HG03442 (cell line): Measurements from ENCODE around the gene ADGRA1.
"Not testable (repeated sequence)": the region's sequence is repeated elsewhere in the genome, so short reads cannot be mapped to it uniquely, and the experiment has no call there.

ENCODE experiments used
- ATAC-seq: cut with Tn5 transposase; IDR thresholded peaks from one replicate; pipeline ENCODE4 v1.9.1; 2021; ENCODE audit warnings: mild to moderate bottlenecking, moderate library complexity; ENCODE audit not compliant: unreplicated experiment

ADGRA1 gene

DNA sequence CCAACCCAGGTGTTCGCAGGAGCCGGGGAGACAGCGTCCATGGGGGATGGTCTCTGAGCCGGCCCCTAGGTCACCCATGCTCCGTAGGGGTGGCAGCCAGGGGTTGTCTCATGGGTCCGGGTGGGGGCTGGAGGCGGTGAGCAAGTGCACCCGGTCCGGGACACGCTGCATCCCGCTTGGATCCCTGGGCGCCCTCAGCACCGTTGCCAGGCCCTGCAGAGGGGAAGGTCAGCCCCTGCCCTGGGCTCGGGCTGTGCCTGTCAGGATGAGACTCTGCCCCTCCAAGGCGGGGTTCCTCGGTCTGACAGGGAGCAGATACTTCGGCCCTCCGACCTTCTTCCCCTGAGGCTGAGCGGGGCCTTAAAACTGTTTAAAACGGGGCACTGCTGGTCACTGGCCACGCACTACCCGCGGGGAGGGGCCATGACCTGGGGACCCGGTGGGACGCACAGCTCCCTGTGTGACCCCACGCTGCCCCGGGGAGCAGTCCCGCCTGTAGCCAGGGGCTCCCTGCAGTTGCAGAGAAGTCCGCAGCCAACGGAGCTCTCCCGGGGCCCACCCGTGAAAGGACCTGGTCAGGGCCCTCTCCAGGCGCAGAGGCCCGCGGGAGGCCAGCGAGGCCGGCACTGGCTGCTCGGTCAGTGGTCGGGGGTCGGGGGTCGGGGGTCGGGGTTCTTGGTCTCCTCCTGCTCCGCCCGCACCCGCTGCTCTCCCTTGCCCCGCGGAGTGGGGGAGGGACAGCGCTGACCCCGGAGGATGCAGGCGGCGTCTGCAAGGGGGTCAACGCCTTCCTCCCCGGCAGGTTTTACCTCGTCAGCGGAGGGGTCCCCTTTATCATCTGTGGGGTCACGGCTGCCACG lies 38.9 kb downstream of the ADGRA1 start:
- ATAC-seq: no peak

DNA sequence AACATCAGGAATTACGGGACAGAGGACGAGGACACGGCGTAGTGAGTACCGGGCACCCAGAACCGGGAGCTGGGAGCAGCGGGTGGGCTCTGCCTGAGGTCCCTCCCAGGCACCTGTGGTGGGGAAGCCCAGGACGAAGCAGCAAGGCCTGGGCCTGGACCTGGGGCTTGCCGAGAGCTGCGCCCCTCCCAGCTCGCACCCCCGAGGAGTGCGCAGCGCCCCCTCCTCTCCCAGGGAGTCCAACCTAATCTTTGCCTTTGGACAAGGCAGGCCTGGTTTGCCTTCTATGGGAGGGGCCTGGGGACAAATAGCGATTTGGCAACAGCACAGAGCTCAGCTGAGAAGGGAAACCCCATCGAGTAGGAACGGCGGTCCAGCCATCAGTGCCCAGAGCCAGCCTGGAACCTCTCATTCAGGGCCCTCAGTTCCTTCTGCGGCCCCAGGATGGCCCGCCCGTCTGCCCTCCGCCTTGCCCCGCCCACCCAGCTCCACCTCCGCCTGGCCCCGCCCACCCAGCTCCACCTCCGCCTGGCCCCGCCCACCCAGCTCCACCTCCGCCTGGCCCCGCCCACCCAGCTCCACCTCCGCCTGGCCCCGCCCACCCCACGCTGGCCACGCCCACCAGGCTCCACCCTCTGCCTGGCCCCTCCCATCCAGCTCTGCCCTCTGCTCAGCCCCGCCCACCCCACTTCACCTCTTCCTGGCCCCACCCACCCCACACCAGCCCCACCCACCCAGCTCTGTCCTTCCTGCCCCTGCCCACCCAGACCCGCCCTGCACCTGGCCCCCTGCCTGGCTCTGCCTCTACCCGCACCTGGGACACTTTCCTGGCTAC lies 39.8 kb downstream of the ADGRA1 start:
- no peak for ATAC-seq

DNA sequence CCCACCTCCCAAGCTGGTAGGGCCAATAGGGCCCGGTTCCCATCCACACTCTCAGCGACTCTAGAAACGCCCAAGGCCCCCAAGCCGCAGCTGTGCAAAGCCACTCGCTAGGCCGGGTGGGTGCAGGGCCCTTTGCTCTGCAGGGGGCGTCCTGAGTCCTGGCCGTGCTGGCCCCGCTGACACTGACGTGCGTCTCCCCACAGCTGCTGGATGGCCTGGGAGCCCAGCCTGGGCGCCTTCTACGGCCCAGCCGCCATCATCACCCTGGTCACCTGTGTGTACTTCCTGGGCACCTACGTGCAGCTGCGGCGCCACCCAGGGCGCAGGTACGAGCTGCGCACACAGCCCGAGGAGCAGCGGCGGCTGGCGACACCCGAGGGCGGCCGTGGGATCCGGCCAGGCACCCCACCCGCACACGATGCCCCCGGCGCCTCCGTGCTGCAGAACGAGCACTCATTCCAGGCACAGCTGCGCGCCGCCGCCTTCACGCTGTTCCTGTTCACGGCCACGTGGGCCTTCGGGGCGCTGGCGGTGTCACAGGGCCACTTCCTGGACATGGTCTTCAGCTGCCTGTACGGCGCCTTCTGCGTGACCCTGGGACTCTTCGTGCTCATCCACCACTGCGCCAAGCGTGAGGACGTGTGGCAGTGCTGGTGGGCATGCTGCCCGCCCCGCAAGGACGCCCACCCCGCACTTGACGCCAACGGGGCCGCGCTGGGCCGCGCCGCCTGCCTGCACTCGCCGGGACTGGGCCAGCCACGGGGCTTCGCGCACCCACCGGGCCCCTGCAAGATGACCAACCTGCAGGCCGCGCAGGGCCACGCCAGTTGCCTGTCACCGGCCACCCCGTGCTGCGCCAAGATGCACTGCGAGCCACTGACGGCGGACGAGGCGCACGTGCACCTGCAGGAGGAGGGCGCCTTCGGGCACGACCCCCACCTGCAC lies 40.7 kb downstream of the ADGRA1 start:
- no peak for ATAC-seq

DNA sequence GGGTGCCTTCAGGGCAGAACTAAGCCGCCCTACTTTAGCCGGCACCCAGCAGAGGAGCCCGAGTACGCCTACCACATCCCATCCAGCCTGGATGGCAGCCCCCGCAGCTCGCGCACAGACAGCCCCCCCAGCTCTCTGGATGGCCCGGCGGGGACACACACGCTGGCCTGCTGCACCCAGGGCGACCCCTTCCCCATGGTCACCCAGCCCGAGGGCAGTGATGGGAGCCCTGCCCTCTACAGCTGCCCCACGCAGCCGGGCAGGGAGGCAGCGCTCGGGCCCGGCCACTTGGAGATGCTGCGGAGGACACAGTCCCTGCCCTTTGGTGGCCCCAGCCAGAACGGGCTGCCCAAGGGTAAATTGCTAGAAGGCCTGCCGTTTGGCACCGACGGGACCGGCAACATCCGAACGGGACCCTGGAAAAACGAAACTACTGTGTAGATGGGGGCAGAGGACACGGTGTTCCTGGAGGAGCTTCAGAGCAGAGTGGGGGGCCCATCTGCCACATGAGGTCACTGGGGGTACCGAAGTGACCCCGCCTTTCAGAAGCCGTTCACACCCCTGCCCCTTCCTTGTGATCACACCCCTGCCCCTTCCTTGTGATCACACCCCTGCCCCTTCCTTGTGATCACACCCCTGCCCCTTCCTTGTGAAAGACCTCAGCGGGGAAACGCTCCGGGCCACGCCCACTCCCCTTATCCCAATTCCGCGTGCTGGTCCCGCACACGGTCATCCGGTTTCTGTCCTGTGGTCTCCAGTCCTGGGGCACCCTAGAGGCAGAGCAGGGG lies 41.5 kb downstream of the ADGRA1 start:
- ATAC-seq: no peak

DNA sequence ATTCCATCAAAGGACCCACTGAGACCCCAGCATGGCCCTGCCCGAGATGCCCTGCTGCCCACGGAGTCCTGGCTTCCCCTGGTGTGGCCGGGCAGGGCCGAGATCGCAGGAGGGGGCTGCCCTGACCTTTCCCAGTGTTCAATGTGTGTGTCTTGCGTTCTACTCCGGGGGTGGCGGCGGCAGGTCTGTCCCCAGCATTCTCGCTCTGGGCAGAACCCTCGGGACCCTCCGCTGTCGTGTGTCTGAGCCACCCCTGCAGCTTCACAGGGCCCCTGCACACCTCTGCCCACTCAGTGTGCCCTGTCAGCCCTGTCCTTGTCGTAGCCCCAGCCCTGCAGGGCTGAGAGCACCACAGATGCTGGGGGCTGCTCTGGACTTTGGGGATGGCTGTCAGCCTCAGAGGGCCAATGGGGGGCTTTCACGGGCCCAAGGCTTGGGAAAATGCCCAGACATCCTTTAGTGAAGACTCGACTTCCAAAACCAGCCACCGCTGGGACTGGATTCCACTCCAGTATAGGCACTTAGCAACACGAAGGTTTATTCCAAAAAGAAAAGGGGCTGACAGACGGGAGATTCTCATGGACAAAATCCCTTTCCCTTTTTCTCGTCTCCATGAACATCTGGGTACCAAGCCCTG lies 42.3 kb downstream of the ADGRA1 start:
- ATAC-seq: no peak

DNA sequence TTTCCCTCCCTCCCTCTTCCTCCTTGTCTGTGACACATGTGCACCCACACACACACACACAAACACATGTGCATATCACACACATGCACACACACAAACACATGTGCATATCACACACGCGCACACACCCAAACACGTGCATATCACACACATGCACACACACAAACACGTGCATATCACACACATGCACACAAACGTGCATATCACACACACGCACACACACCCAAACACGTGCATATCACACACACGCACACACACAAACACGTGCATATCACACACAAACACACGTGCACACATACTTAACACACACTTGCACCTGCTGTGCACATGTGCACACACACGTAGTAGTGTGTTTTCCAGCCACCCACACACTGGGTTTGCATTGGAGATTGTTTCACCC lies 42.9 kb downstream of the ADGRA1 start:
- ATAC-seq: no peak

DNA sequence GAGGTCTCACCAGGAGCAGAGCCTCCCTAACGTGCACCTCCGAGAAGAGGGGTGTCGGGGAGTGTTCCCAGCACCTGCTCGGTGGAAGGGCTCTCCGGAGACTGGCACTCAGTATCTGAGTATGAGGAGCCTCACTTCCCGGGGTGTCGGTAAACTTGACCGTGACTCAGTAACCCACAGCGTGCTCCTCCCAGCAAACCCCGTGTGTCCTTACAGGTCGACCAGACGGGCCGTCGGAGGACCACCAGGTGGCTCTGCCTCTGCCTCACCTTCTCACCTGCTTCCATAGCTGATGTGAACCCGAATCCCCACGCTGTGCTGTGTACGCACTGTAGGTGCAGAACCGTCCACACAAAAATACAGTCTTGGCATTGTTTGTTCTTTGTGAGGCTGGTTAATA lies 43.3 kb downstream of the ADGRA1 start:
- ATAC-seq: no peak

DNA sequence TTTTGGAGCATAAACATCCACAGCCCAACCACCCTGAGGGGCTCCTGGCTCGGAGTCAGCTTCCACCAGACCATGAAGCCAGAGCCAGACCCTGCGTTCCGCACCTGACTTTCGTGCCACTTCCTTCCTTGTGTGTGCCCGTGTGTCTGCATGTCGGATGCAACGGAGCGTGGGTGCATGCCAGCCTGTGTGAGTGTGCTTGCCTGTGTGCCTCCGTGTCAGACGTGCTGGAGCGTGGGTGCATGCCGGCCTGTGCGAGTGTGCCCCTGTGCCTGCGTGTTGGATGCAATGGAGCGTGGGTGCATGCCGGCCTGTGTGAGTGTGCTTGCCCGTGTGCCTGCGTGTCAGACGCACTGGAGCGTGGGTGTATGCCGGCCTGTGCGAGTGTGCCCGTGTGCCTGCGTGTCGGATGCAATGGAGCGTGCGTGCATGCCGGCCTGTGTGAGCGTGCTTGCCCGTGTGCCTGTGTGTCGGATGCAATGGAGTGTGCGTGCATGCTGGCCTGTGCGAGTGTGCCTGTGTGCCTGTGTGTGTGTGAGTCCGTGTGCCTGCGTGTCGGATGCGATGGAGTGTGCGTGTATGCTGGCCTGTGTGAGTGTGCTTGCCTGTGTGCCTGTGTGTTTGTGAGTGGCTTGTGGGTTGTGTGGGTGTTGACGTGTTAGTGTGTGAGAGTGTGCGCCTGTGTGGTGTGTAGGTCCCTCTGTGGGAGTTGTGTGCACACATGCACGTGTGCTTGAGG lies 44.2 kb downstream of the ADGRA1 start:
- ATAC-seq: no peak

DNA sequence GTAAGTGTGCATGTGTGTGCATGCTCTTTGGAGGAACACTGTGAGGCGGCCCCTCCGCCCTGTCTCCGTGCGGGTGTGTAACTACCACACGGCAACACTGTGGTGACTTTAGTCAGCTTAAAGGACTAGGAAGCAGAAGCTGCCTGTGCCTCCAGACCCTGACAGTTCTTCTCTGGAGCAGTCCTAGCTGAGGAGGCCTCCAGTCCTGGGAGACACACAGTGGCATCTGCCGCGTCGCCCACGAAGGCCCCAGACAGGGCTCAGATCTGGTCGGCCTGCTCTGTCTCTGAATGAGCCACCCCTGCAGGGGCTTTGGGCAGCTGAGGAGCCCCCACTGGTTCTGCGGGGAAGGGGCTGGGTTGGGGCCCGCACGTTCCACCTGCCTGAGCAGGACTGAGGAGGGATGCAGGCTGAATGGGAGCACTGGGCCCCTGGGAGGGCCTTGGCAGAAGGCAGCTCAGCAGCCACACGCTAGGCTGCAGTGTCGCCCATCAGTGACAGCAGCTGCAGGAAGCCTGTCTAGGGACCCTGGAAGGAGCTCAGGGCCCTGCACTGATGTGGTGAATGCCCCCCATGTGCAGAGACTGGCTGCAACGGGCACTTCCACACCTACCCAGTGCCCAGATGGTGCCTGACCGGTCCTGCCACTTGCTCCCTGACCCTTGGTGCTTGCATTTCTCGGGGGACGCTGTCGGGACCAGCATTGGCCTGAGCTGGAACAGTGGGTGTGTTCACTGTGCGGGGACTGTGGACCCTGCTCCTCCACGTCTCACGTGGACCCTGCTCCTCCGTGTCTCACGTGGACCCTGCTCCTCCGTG lies 45.0 kb downstream of the ADGRA1 start:
- ATAC-seq: no peak

DNA sequence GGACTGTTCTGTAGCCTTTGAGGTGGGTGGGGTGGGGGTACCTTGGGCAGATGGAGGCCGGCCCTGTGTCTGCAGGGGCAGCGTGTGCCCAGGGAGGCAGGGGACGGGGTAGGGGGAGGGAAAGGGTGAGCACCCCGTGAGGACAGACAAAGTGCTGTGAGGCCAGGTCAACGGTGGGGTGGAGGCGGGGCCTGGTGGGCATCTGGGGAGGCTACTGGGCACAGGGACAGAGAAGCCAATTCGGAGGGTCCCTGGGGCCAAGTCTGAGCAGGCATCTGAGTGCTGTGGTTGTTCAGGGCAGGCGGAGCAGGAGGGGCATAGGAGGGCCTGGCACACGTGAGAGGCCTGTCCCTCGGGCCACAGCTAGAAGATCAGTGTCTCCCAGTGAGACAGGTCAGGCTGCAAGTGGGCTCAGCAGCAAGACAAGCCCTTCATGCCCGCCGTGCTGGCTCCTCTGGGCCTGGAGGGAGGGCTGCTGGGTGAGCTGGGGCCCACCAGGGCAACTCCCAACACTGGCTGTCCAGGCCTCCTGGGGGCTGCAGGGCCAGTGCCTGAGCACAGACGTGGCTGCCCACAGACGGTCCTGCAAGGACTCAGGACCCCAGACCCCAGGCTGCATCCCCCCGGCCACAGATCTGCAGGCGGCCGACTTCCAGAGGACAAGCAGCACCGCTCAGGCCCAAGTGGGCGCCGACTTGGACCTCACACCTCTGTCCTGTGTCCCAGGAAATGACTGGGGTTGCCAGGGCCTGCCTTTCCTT lies 45.9 kb downstream of the ADGRA1 start:
- ATAC-seq: no peak

DNA sequence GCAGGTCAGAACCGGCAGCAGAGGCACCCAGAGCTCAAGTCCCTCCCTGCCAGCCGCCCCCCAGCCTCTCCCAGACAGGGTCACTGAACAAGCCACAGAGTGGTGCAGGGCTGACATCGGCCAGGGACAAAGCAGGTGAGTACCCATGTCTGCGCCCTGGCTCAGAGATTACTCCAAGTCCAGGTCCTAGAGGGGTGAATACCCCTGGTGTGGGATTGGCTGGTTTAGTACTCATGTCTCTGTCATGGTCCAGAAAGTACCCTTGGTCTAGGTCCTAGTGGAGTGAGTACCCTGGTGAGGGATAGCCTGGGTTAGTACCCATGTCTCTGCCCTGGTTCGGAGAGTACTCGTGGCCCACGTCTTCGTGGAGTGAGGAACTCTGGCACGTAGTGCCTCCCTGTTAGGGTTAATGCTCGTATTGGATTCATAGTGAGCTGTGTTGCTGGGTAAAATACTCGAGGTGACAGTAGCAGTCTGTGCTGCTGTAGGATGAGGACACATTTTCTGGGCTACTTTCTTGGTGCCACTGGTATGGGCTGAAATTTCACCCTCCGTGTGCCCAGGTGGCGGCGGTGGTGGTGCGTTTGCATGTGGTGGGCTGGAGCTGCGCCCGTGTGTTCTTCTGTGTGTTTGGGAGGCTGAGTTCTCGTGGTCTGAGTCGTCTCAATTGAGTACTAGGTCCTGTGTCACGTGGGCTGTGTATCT lies 46.8 kb downstream of the ADGRA1 start:
- ATAC-seq: no peak

DNA sequence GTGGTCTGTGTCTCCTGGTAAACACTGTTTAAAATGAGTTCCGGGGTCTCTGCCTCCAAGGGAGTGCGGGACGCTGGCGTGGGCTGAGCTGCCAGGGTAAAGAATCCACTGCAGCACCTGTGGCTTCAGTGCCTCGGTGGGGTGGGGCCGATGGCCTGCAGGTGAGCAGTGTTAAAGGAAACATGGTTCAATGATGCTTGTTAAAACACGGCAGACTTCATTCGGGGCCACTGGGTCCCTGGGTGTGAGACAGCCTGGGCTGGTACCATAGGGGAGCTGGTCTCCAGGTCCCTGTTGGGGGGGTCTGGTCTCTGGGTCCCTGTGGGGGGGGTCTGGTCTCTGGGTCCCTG lies 47.4 kb downstream of the ADGRA1 start:
- no peak for ATAC-seq

DNA sequence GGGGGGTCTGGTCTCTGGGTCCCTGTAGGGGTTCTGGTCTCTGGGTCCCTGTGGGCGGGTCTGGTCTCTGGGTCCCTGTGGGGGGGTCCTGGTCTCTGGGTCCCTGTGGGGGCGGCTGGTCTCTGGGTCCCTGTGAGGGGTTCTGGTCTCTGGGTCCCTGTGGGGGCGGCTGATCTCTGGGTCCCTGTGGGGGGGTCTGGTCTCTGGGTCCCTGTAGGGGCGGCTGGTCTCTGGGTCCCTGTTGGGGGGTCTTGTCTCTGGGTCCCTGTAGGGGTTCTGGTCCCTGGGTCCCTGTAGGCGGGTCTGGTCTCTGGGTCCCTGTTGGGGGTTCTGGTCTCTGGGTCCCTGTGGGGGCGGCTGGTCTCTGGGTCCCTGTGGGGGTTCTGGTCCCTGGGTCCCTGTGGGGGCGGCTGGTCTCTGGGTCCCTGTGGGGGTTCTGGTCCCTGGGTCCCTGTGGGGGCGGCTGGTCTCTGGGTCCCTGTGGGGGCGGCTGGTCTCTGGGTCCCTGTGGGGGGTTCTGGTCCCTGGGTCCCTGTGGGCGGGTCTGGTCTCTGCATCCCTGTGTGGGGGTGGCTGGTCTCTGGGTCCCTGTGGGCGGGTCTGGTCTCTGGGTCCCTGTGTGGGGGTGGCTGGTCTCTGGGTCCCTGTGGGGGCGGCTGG lies 49.9 kb downstream of the ADGRA1 start:
- not testable (repeated sequence) for ATAC-seq

DNA sequence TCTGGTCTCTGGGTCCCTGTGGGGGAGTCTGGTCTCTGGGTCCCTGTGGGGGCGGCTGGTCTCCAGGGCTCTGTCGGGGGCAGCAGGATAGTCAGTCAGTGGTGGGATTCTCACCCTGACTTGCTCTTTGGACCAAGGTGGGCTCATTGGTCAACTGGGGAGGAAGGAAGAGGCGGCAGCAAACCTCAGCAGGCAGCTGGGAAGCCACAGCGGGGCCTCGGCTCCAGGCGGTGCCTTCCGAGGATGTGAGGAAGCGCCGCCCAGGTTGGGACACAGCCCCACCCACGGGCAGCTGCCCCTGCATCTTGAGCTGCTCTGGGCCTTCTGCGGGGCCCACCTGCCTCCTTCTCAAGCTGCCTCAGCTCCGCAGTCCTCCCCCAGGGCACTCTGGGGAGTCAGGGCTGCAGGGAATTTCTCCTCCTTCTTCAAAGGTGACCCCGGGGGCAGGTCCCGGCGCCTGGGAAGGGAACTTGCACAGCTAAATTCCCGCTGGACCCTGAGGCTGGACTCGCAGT lies 51.9 kb downstream of the ADGRA1 start:
- no peak for ATAC-seq

DNA sequence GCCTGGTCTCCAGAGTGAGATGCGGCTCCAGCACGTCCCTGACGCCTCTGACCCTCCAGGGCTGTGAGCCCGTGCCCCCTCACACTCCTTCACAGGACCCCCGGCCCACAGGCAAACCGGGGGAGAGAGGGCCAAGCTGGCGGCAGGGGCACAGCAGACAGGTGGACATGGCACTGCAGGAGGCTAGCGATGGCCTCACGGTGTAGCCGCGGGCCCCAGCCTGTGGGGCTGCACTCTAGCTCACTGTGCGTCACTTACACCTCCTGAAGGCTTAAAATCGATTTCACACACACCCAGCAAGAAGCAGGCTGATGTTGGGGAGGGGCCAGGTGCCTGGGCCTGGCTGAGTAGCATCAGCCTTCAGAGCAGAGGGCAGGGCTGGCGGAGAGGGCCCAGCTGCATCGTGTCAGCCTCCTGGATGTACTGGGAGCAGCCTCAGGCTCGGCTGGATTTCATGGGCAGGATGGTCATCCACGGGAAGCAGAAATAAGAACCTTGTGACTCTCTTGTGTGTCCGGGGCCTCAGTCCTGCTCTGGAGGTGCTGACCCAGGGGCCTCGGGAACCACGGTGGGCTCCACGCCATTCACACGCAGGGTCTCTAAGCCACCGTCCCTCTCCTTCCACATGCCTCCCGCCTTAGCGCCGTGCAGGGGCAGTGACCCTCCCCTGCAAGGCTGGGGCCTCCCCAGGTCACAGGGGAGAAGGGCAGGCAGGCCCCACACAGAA lies 52.9 kb downstream of the ADGRA1 start:
- ATAC-seq: no peak
